HK-2 (cell line): ENCODE data around the gene ANXA6.

ENCODE experiments used
- DNase-seq: peaks from one replicate; pipeline ENCODE4 v3.0.0-alpha.2; 2018; ENCODE audit not compliant: unreplicated experiment

Gene ANXA6

DNA sequence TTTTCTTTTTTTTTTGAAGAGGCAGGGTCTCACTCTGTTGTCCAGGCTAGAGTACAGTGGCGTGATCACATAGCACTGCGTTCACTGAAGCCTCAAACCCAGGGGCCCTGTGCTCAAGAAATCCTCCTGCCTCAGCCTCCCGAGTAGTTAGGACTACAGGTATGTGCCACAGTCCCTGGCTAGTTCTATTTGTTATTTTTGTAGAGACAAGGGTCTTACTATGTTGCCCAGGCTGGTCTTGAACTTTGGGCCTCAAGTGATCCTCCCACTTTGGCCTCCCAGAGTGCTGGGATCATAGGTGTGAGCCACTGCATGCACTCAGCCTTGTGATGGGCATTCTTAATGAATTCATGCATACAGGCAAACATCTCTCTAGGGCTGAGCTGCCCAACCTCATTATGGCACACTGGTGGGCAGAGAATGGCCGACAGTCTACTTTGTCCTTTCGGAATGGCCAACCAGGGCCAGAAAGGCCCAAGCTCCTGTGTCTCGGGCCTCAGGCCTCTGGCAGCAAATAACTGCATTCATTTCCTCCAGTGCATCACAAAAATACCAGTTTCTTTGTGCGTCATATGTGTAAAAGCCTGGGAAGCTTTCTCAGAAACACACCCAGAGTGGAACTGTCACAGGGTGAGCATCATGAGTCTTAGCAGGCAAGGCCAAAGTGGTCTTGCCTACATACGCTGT is 27.2 kb downstream of the ANXA6 start:
- no peak for DNase-seq

DNA sequence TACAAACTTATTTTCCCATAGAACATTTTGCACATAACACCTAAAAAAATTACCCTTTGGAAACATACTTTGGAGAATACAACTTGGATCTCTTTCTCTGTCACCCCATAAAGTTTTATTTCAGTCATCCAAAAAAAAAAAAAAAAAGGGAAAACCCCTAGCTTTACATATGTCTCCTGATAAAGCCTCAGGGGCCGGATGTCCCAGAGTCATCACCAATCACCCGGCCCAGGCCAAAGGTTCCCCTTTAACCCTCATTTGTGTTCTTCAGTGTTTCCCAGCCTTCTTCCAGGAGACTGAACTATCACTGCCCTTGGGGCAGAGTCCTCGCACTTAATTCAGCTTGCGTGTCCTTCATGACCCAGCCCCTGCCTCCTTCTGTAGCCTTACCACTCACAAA is 28.8 kb downstream of the ANXA6 start:
- no peak for DNase-seq

GRCh38 chr5:151127926-151128325 is 29.7 kb downstream of the ANXA6 start:
- DNase-seq = no peak

DNA sequence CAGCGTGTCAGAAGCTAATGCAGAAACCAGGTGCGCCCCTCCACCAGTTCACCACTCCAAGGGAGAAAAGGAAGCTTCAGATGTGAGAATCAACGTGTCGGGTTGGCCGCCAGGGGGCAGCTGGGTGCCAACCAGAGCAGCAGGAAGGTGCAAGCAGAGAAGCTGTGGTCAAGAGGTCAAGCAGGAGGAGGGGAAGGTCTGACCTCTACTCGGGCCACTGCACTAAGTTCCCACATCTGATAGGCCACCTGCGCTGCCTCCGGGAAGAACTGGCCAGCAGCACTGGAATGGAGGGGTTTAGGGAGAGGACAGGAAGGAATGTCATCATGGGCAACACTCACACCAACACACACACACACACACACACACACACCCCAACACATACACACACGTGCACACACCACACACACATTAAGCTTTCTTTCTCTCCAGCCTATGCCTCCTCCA is 31.4 kb downstream of the ANXA6 start:
- peak; percentile 53 for DNase-seq

- DNase-seq = no peak
These were observed 32.2 kb downstream of the ANXA6 start for GRCh38 chr5:151125421-151125820.

DNA sequence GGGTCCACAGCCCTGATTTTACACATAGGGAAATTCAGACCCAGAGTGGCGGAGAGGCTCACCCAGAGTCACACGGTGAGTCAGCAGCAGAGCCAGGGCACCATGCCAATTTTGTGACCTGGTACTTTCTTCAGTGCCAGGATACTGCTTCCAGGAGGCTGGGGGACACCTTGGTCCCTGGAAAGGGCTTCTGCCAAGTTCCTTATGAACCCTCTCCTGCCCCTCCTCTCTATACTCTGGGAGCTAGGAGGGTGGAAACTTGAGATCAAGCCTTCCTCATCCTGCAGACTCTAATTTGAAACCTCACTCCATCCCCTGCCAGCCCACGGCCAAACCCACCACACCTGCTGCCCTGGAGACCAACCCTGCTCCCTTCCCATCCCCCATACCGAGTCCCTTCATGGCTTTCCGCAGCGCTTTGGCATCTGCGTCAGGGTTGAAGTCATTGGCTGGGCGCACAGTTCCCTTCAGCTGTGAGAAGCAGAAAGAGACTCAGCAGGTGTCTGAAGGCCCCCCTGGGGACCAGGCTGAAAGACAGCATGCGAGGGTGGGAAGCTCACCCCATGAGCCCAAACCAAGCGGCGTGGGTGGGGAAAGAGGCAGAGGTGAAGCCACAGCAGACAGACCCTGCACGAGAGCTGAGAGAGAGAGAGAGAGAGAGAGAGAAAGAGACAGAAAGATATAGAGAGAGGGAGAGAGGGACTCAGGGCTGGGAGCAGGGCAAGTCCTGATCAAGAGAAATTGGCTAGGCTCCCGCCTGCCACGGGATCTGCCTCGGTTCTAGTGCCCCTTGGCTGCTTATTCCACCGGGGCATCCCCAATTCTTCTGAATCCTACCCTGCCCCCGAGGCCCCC is 33.5 kb downstream of the ANXA6 start:
- peak; percentile 20 for DNase-seq

- DNase-seq = no peak
These were observed 34.8 kb downstream of the ANXA6 start for GRCh38 chr5:151122828-151123227.

DNA sequence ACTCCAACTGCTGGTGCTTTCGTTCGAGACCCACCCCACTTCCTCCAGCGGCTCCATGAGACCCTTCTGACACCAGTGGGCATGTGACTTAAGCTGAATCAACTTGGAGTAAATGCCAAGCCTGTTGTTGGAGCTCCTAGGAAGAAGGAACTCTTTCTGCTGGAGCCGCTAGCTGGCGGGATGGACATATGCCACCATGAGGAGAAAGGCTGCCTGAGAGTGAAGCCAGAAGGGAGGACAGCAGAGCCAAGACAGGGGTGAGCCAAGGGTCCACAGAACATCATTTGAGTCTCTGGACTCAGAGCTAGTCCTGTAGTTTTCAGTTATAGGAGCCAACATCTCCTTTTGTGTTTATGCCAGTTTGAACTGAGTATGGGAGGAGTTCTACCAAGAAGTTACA is 35.9 kb downstream of the ANXA6 start:
- DNase-seq = no peak

- no peak for DNase-seq
These were observed 36.5 kb downstream of the ANXA6 start for GRCh38 chr5:151121095-151121494.

DNA sequence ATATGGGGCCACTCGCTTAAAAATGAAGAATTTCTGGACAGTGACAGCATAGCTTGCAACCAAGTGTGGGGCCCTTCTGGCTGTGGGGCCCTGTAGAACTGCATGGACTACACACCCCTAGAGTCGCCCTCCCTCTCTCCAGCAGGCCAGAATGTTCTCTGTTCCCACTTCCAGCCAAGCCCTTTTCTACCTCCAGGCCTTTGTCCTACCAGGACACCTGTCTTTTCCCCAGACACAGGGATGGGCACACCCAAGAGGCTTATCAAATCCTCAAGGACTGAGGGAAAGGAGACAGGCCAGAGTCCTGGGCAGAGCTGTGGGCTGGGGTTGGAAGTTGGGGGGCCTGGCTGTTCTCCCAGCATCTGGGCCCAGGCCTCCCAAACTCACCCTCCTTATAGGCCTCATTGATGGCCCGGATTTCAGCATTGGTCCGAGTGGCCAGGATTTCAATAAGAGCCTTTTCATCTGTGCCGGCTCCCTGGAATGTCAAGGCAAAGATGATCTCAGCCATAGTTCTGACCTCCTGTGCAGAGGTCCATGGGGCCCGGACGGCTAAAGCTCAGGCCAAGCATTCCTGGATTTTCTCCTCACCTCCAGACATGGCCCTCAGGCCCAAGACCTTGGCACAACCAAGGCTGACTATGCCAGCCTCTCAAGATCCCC is 38.5 kb downstream of the ANXA6 start:
- DNase-seq = no peak

DNA sequence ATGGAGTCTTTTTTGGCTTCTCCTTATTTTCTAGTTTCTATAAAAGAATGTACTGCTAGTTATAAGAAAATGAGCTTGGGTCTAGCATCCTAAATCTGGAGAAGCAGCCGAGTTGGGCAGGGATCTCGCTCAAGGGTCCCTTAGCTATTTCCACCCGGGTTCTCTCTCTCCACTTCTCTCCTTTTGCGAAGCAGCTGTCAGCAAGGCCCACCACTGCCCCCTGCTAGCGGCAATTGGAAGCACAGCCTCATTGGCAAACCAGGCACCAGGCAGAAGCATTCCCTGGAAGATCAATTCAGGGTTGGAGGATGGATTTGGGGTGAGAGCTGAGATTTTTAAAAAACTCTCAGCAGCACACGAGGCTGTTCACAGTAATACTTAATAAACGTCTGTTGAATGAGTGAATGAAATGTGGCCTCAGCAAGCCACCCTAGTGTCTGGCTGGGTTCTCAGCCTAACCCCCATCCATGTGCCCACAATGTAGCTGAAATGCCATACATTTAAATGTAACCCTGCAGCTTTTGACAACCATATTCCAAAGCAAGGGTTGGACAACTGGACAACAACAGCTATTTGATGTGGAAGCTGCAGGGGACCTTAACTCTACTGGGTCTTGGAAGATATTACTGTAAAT is 42.2 kb downstream of the ANXA6 start:
- peak; percentile 53 for DNase-seq

- no peak for DNase-seq
These were observed 43.9 kb downstream of the ANXA6 start for GRCh38 chr5:151113651-151114050.

- no peak for DNase-seq
These were observed 46.6 kb downstream of the ANXA6 start for GRCh38 chr5:151110992-151111391.

- no peak for DNase-seq
These were observed 47.4 kb downstream of the ANXA6 start for GRCh38 chr5:151110122-151110681.

DNA sequence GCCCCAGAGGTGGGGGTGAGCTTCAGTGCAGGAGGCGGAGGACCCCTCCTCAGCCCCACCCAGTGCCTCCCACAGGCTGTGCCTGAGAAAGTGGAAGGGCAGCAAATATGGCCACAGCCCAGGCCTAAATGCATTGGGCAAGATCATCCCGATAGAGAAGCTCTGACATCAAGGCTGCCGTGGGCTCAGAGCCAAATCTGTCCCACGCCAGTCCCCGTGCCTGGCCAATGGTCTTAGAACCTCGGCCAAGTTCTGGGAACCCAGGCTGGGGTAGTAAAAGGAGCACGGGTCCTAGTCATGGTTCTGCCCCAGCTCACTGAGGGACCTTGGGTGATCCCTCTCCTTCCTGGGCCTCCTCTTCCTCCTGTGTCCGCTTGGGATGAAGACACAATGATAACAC is 49.0 kb downstream of the ANXA6 start:
- DNase-seq = no peak

DNA sequence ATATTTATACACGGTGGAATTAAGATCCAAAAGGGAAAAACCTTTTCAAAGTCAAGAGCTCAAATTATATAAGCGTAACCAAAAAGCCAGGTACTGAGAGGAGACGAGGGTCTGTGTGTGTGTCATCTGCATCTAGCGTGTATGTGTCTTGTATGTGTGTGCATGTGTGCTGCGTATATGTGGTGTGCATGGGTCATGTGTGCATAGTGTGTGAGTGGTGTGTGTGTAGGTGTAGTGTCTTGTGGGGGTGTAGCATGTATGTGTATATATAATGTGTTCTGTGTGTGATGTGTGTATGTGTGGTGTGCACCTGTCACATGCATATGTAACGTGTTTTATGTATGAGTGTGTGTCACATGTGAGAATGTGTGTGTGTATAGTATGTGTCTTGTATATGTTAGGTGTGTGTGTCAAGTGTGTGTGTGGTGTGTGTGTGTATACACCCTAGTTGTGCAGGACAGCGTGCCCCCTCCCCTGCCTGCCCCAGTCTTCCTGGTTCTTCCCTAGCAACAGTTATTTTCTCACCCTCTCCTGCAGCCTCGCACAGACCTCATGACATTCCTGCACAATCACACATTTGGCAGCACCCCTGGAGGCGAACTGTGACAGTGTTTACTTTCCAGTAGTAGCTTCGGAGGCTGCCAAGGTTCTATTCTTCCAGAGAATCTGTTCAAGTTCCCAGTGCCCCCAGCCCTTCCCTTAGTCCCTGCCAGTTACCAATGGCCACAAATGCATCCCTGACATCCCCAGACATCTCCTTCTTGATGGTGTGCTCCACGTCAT is 49.6 kb downstream of the ANXA6 start:
- DNase-seq = no peak

- DNase-seq = no peak
These were observed 50.5 kb downstream of the ANXA6 start for GRCh38 chr5:151107084-151107483.

DNA sequence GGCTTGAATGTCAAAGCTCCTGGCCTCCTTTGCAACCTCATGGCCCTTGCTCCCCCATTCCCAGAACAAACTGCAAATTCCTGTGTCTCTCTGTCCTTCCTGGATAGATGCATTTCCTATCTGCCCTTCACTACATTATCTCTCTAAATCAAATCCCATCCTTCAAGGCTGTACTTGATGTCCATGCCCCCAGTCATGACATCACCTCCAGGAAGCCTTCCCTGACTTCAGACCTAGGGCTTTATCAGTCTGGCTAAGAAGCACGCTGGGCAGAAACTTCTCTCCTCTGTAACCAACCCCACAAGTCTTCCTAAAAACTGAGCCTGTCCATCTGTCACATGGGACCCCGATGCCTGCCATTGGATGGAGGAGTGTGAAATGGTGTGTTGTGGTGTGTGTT is 51.1 kb downstream of the ANXA6 start:
- DNase-seq = no peak

DNA sequence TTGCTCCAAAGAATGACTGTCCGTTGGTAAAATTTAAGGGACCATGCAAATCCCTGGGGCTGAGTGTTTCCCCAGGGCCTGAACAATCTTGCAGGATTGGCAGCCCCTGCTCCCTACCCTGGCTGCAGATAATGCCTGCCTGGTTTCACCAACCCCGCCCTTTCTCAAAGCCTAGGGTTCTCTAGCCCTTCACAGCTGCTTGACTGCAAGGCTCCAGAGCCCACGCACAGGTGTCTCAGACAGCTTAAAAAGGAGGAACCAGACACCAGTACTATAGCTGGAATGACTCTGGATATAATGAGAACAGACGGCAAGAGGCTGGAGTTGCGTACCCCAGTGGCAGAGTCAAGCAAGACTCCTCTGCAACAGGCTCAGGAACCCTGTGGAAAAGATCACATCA is 51.5 kb downstream of the ANXA6 start:
- no peak for DNase-seq

DNA sequence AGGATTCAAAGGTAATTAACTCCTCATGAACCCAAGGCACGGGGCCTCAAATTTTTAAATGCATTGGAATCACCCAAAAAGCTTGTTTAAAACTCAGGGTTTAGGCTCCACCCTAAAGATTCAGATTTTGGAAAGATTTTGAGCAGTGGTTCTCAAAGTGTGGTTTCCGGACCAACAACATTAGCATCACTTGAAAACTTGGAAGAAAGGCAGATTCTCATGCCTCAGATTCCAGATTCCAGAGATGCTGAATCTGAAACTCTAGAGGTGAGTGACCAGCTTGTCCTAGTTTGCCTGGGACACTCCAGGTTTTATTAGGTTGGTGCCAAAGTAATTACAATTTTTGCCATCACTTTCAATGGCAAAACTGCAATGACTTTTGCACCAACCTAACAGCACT is 52.0 kb downstream of the ANXA6 start:
- DNase-seq = no peak

GRCh38 chr5:151104795-151105194 is 52.8 kb downstream of the ANXA6 start:
- no peak for DNase-seq
